Nephron progenitor cell (in vitro differentiated cells): Measurements from ENCODE around the gene SRRT.

Experiments
- DNase-seq: peaks from one replicate; pipeline ENCODE4 v3.0.0; 2021
- H3K27ac Mint-ChIP-seq: 2 replicates; pipeline ENCODE4 v1.8.0; 2021; ENCODE audit warnings: mild to moderate bottlenecking, moderate library complexity, mixed read lengths
- H3K27me3 Mint-ChIP-seq: 2 replicates; pipeline ENCODE4 v1.8.0; 2021; ENCODE audit warnings: mild to moderate bottlenecking, low read depth, mixed read lengths; ENCODE audit not compliant: poor library complexity
- H3K36me3 Mint-ChIP-seq: 2 replicates; pipeline ENCODE4 v1.8.0; 2021; ENCODE audit warnings: low read depth, mixed read lengths
- H3K4me1 Mint-ChIP-seq: 2 replicates; pipeline ENCODE4 v1.8.0; 2021; ENCODE audit warnings: mixed read lengths
- H3K4me3 Mint-ChIP-seq: 2 replicates; pipeline ENCODE4 v1.8.0; 2021; ENCODE audit warnings: mild to moderate bottlenecking, moderate library complexity, mixed read lengths
- H3K9me3 Mint-ChIP-seq: 2 replicates; pipeline ENCODE4 v1.8.0; 2021; ENCODE audit warnings: mild to moderate bottlenecking, moderate library complexity, mixed read lengths
- CTCF ChIP-seq: fragments of 200-600 bp; sonication (generic); IDR thresholded peaks from 2 replicates; pipeline ENCODE4 v1.5.0; 2021; ENCODE audit warnings: antibody characterized with exemption

Gene SRRT

GRCh38 chr7:100891568-100892247, 16.8 kb downstream of the SRRT start:
- Mint-ChIP-seq H3K27ac (peak overlapping the region; percentile 3), H3K4me3 (peak overlapping the region; percentile 90), H3K36me3 (peaks cover 19% of the 10 kb centered on the region), H3K27me3 (peaks cover 17% of the 10 kb centered on the region), H3K9me3 (no peaks in the 10 kb centered on the region), H3K4me1 (peaks cover 62% of the 10 kb centered on the region)
- DNase-seq, result no peak
- no peak for TF ChIP-seq CTCF

DNA sequence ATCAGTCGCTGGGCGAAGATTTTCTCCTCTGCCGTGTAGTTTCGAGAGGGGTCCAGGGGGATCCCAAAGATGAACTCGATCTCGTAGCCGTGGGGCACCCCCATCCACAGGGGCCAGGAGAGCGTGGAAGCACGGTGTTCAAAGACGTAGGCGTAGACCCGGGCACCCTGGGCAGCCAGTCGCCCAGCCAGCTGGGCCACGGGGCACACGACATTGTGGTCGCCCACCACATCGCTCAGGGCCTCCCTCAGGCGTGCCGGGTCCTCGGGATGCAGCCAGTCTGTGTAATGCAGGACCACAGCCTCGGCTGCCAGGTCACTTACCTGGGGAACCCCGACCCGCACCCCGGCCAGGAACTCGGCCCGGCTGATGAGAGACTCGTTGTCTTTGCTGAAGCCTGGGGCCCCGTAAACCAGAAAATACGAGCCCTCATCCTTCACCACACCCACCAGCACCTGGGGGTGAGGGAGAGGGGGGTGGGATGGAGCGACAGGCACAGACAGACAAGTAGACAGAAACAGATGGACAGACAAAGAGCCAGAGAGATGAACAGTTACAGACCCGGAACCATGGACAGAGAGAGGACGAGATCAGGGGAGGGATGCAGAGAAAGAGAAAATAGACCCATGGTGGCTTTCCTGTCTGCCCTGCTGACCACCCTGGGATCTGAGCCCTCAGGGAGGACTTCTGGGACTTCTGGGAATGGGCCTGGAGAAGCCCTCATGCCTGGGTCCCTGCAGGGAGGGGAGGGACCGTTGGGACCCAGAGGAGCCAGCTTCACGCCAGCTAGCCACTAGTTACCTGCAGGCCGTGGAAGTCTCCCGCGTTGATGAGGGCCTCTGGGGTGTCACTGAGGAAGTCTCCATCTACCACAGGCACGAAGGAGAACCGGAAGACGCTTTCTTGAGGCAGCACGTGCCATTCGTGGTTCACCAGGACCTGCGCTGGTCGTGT, 17.7 kb downstream of the SRRT start:
- peaks cover 10% of the 10 kb centered on the region for H3K36me3 Mint-ChIP-seq
- H3K27ac Mint-ChIP-seq, result no peak overlapping the region
- H3K4me1 Mint-ChIP-seq, result peaks cover 53% of the 10 kb centered on the region
- DNase-seq, result no peak
- peak overlapping the region; percentile 90 for H3K4me3 Mint-ChIP-seq
- peaks cover 23% of the 10 kb centered on the region for H3K27me3 Mint-ChIP-seq
- TF ChIP-seq CTCF, result no peak
- H3K9me3 Mint-ChIP-seq, result no peaks in the 10 kb centered on the region

DNA sequence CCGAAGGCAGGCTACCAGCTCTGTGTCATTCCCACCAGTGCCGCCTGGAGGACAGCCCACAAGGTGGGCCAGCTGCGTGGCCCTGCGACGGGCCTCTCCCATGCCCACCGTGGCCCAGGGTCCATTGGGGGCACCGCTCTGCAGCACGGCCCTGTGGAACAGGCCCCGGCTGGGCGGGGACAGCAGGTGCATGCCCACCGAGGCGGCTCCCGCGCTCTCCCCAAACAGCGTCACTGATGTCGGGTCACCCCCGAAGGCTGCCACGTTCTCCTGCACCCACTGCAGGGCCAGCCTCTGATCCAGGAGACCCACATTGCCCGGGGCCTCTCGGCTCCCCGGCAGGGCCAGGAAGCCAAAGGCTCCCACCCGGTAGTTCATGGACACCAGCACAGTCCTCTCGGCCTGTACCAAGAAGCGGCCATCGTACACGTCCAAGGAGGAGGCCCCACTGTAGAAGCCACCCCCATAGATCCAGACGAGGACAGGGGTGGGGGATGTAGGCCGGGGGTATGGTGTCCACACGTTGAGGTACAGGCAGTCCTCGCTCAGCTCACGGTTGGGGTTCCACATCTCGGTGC, 18.5 kb downstream of the SRRT start:
- Mint-ChIP-seq H3K4me3 (peak overlapping the region; percentile 49), H3K27me3 (peaks cover 30% of the 10 kb centered on the region), H3K27ac (no peak overlapping the region), H3K4me1 (peaks cover 45% of the 10 kb centered on the region), H3K36me3 (peaks cover 2% of the 10 kb centered on the region), H3K9me3 (no peaks in the 10 kb centered on the region)
- no peak for TF ChIP-seq CTCF
- no peak for DNase-seq

DNA sequence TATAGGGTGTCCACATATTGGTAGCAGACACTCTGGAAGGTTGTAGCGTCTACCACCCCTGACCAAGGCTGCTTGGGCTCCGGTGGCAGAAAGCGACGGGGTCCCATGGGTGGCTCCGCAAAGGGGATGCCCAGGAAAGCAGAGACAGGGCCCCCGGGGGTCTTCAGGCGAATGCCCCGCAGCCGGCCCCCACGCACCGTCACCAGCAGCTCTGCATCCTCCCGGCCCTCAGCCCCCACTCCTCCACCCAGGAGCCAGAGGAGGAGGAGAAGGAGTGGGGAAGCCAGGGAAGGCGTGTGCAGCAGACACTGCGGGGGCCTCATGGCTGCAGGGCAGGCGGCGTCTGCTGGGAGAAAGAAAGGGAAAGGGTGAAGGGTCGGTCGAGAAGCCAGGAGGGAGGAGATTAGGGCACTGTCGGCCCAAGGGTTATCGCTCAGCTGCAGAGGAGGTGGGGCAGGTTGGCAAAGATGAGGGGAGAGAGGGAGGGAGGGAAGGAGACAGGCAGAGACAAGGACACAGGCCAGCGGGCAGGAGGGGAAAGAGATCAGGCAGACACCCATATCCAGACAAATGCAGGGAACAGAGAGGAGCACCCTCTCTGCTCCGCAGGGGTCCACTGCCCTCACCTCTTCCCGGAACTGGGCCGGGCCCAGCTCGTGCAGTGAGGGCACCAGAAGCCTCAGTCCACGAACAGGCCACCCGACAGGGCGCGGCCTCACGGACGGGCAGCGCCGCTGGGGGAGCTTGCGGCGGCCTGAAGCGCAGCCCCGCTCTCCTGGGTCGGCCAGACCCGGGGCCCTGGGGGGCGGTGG, 19.2 kb downstream of the SRRT start:
- H3K4me1 Mint-ChIP-seq, result peaks cover 41% of the 10 kb centered on the region
- H3K36me3 Mint-ChIP-seq, result no peaks in the 10 kb centered on the region
- TF ChIP-seq CTCF, result no peak
- H3K4me3 Mint-ChIP-seq, result peak overlapping the region; percentile 70
- peaks cover 38% of the 10 kb centered on the region for H3K27me3 Mint-ChIP-seq
- H3K27ac Mint-ChIP-seq, result no peak overlapping the region
- no peaks in the 10 kb centered on the region for H3K9me3 Mint-ChIP-seq
- DNase-seq, result no peak

- Mint-ChIP-seq H3K9me3 (no peaks in the 10 kb centered on the region), H3K4me3 (peak overlapping the region; percentile 59), H3K4me1 (peaks cover 41% of the 10 kb centered on the region), H3K27me3 (peaks cover 45% of the 10 kb centered on the region), H3K27ac (no peak overlapping the region), H3K36me3 (no peaks in the 10 kb centered on the region)
- peak; percentile 92 for DNase-seq
- peak; percentile 80 for TF ChIP-seq CTCF
Observed at GRCh38 chr7:100894860-100895700, 20.2 kb downstream of the SRRT start.
